ENCODE measurements around the gene SUPT20HL1. TPM values are rescaled to one million over a fixed set of nuclear protein-coding genes. Genes with fewer than 3 reads are reported as not detected.

SUPT20HL1 gene
- total and polyA plus RNA-seq, 11 donors, result not detected

DNA sequence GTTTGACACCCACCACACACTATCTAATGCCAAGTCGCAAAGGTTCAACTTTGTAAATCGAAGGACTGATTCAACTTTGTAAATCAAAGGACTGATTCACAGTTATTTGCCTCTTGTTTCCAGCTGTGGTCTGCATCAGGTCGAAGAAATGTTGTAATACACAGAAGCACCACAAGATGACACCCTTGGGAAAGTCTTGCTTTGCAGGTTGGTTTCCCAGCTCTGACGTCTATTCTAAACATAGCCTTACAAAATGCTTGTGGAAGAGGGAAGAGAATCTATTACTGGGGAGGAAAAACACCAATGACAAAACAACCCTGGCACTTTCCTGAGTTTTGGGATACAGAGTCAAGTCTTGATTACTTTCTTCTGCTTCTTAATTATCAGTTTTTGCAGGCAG, 35.3 kb downstream of the SUPT20HL1 start:
- intact Hi-C loops (cut with DNase I), result loop anchor here in 9 of 10 donors (1.0 to 10.0 kb wide), 9 partner anchors 102 to 747 kb away; partner anchors contain the start of gene POLA1 (in 1 of the 9)

DNA sequence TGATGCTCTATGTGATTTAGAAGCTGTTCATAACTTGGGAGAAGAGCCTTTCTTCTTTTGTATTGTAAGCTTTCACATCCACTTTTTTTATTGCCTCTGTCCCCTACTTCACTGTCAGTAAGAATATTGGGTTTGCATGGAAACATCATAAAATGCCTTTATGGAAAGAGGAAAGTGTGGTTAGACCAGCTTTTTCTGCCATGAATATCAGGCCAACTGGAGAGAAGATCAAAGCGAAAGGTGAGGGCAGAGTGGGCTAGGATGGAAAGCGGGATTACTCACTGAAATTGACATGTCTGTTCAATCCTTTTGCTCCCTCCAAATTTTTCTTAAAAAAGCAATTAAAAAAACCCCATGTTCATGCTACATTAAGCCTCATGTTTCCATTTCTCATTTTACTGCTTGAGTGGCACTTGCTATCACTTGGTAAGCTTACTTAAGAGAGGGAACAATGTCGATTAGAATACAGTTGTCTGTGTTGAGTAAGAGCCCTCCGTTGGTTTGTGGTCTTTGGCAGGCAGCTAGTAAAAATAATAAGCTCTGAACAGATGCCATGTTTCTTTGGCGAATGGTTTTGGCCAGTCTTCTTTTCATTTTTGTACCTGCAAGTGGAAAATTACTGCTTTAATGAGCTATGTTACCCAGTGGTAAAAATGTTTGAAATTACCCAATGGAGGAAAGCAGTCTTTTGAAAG, 35.9 kb downstream of the SUPT20HL1 start:
- Histone ChIP-seq H3K4me1 (peaks cover 0 to 7% (median 0%) of the 10 kb centered on the region in 12 donors), H3K27ac (peak overlapping the region in 5 of 12 donors; percentile 11 to 47 (median 43)), H3K4me3 (no peak overlapping the region), H3K9me3 (no peaks in the 10 kb centered on the region), H3K27me3 (peaks cover 0 to 17% (median 0%) of the 10 kb centered on the region in 9 donors), H3K36me3 (no peaks in the 10 kb centered on the region)
- ATAC-seq (peak in 2 of 4 donors; percentile 33 to 47), DNase-seq (no peak)
- 50 to 74% (median 57%) methylated on average over 5 of the region's 5 CpGs for WGBS, 4 donors
- intact Hi-C loops (cut with DNase I), result loop anchor here in 8 of 10 donors (1.0 to 10.0 kb wide), 8 partner anchors 101 to 746 kb away; partner anchors contain the start of gene POLA1 (in 1 of the 8)
- no peak for TF ChIP-seq POLR2A (IDR thresholded peaks at IDR 0.05)
- TF ChIP-seq, protein P1, sequence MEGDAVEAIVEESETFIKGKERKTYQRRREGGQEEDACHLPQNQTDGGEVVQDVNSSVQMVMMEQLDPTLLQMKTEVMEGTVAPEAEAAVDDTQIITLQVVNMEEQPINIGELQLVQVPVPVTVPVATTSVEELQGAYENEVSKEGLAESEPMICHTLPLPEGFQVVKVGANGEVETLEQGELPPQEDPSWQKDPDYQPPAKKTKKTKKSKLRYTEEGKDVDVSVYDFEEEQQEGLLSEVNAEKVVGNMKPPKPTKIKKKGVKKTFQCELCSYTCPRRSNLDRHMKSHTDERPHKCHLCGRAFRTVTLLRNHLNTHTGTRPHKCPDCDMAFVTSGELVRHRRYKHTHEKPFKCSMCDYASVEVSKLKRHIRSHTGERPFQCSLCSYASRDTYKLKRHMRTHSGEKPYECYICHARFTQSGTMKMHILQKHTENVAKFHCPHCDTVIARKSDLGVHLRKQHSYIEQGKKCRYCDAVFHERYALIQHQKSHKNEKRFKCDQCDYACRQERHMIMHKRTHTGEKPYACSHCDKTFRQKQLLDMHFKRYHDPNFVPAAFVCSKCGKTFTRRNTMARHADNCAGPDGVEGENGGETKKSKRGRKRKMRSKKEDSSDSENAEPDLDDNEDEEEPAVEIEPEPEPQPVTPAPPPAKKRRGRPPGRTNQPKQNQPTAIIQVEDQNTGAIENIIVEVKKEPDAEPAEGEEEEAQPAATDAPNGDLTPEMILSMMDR (IDR thresholded peaks at IDR 0.05), result no peak

More for the DNA sequence above, 35.3 kb downstream of the SUPT20HL1 start:
- ATAC-seq (peak; percentile 55 to 83 (median 80)), DNase-seq (peak in 2 of 5 donors; percentile 38 to 40)
- no peaks in the 10 kb centered on the region for H3K36me3 ChIP-seq
- H3K27ac ChIP-seq, result peak overlapping the region in 4 of 12 donors; percentile 32 to 47 (median 44)
- no peak overlapping the region for H3K4me3 ChIP-seq
- TF ChIP-seq, protein P1 (IDR thresholded peaks at IDR 0.05), result peak; percentile 58 to 78 (median 70)
- TF ChIP-seq POLR2A (IDR thresholded peaks at IDR 0.05), result no peak
- H3K4me1 ChIP-seq, result peaks cover 0 to 7% (median 0%) of the 10 kb centered on the region in 12 donors
- 1 to 4% (median 2%) methylated on average over 4 of the region's 4 CpGs for WGBS, 4 donors
- H3K27me3 ChIP-seq, result peaks cover 0 to 20% (median 0%) of the 10 kb centered on the region in 9 donors
- no peaks in the 10 kb centered on the region for H3K9me3 ChIP-seq

DNA sequence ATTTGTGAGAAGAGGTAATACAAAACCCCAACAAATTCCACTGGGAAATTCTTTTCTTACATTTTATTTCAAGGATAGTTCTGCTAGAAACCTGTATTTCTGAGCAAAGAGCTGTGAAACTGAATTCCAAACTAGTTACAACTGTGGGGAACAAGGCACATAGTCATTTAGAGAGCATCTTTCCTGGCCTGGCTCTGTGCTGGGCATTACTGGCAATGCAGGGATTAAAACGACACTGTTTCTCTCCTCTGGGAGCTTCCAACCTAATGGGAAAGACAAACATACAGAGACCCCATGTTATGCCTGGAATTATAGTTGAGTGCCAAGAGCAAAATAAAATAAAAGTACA, 36.5 kb downstream of the SUPT20HL1 start:
- ATAC-seq, result no peak
- intact Hi-C loops (cut with DNase I), result loop anchor here in 8 of 10 donors (1.0 to 10.0 kb wide), 8 partner anchors 100 to 745 kb away; partner anchors contain the start of gene POLA1 (in 1 of the 8)
- H3K27ac ChIP-seq, result peak overlapping the region in 3 of 12 donors; percentile 17 to 44 (median 43)

More for the DNA sequence above, 36.5 kb downstream of the SUPT20HL1 start:
- peaks cover 0 to 7% (median 0%) of the 10 kb centered on the region in 12 donors for H3K4me1 ChIP-seq
- no peaks in the 10 kb centered on the region for H3K9me3 ChIP-seq
- H3K4me3 ChIP-seq, result no peak overlapping the region
- no peak for DNase-seq
- TF ChIP-seq, protein P1 (IDR thresholded peaks at IDR 0.05), result no peak
- no peak for TF ChIP-seq POLR2A (IDR thresholded peaks at IDR 0.05)
- 58 to 69% (median 63%) methylated on average over 1 of the region's 1 CpG for WGBS, 4 donors
- peaks cover 0 to 15% (median 0%) of the 10 kb centered on the region in 9 donors for H3K27me3 ChIP-seq
- no peaks in the 10 kb centered on the region for H3K36me3 ChIP-seq
